Measurements from ENCODE around the gene CLDN8. TPM values are rescaled to one million over a fixed set of nuclear protein-coding genes. Genes with fewer than 3 reads are reported as not detected.

Gene CLDN8
- total RNA-seq, 1 donor from 2014 or later, result not detected

DNA sequence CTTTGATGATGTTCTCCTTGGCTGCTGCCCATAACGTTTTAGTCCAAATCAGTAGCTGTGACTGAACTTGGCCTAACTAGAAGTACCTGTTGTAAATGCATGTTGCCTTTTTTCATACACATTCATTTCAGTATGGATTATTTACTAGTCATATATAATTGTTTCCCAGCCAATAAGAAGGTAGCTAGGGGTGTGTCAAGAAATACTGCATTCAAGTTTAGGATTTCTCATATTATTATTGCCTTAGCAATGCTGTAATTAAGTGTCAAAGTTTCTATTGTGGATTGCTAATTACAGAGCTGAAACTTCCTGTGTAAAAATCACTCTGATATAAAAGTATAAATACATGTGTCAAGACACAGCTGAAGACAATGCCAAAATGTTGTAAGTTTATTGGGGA, 49.2 kb downstream of the CLDN8 start, which contains the start of gene CLDN17:
CLDN17 (minus strand) TSS at position 101 of the 400 bp plus-strand sequence. CDS start 188 bp downstream, outside the sequence.
- Mint-ChIP-seq H3K27ac (ENCODE audit: unreplicated experiment) (no peak within 1 kb of the TSS), H3K36me3 (ENCODE audit: unreplicated experiment) (no peaks in the 10 kb centered on the region), H3K4me3 (ENCODE audit: unreplicated experiment) (no peak within 1 kb of the TSS), H3K9me3 (ENCODE audit: unreplicated experiment) (no peaks in the 10 kb centered on the region), H3K4me1 (ENCODE audit: low read depth, unreplicated experiment) (no peaks in the 10 kb centered on the region), H3K27me3 (ENCODE audit: unreplicated experiment) (peaks cover 1% of the 10 kb centered on the region)
- TF ChIP-seq, protein P1, sequence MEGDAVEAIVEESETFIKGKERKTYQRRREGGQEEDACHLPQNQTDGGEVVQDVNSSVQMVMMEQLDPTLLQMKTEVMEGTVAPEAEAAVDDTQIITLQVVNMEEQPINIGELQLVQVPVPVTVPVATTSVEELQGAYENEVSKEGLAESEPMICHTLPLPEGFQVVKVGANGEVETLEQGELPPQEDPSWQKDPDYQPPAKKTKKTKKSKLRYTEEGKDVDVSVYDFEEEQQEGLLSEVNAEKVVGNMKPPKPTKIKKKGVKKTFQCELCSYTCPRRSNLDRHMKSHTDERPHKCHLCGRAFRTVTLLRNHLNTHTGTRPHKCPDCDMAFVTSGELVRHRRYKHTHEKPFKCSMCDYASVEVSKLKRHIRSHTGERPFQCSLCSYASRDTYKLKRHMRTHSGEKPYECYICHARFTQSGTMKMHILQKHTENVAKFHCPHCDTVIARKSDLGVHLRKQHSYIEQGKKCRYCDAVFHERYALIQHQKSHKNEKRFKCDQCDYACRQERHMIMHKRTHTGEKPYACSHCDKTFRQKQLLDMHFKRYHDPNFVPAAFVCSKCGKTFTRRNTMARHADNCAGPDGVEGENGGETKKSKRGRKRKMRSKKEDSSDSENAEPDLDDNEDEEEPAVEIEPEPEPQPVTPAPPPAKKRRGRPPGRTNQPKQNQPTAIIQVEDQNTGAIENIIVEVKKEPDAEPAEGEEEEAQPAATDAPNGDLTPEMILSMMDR (IDR thresholded peaks at IDR 0.05; ENCODE audit: partially characterized antibody, unreplicated experiment), result no peak
- DNase-seq, result no peak

DNA sequence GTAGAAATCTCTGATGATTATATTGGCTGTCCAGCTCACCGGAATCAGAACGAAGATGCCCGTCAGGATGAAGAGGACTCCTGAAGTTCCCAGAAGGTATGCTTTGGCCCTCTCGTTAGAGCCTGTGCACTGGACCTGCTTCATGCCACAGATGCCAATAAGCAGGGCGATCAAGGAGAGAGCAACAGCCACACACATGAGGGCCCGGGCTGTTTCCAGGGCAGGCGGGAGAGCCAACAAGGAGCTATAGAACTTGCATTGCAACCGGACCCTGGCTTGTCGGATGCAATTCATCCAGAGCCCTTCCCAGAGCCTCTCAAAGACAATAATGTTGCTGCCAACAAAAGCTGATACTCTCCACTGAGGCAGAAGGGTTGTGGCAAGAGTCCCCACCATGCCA, 49.7 kb downstream of the CLDN8 start:
- Mint-ChIP-seq H3K9me3 (ENCODE audit: unreplicated experiment) (no peaks in the 10 kb centered on the region), H3K27ac (ENCODE audit: unreplicated experiment) (no peak overlapping the region), H3K36me3 (ENCODE audit: unreplicated experiment) (no peaks in the 10 kb centered on the region), H3K27me3 (ENCODE audit: unreplicated experiment) (peaks cover under 1% of the 10 kb centered on the region), H3K4me1 (ENCODE audit: low read depth, unreplicated experiment) (no peaks in the 10 kb centered on the region), H3K4me3 (ENCODE audit: unreplicated experiment) (no peak overlapping the region)
- TF ChIP-seq, protein P1 (IDR thresholded peaks at IDR 0.05; ENCODE audit: partially characterized antibody, unreplicated experiment), result no peak
- DNase-seq, result no peak

DNA sequence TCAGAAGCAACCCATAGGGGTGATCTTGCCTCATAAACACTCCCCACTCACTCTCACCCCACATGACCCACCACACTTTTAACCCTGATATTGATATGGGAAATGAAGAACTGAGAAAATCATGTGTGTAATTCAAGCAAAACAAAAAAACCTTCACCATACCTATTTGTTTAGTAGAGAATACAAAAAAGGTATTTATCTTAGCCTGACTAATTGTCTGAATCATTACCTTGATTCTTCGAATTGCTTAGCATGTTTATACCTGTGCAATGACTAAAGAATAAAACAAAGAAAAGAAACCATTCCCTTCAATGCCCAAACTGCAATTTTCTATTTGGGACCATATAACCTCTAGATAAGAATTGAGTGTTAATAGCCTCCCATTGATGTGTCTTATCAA, 51.1 kb downstream of the CLDN8 start:
- DNase-seq, result no peak
- TF ChIP-seq, protein P1 (IDR thresholded peaks at IDR 0.05; ENCODE audit: partially characterized antibody, unreplicated experiment), result no peak

More for the DNA sequence above, 51.1 kb downstream of the CLDN8 start:
- H3K27ac Mint-ChIP-seq (ENCODE audit: unreplicated experiment), result no peak overlapping the region
- no peaks in the 10 kb centered on the region for H3K36me3 Mint-ChIP-seq (ENCODE audit: unreplicated experiment)
- H3K27me3 Mint-ChIP-seq (ENCODE audit: unreplicated experiment), result no peaks in the 10 kb centered on the region
- H3K9me3 Mint-ChIP-seq (ENCODE audit: unreplicated experiment), result no peaks in the 10 kb centered on the region
- H3K4me1 Mint-ChIP-seq (ENCODE audit: low read depth, unreplicated experiment), result no peaks in the 10 kb centered on the region
- no peak overlapping the region for H3K4me3 Mint-ChIP-seq (ENCODE audit: unreplicated experiment)

Other genes with a start within 250 kb of the CLDN8 start
- not detected for gene CLDN17, start 49.3 kb downstream of the CLDN8 start, total RNA-seq (ENCODE audit: unreplicated experiment)
- not detected for gene KRTAP24-1, start 66.9 kb upstream of the CLDN8 start, total RNA-seq (ENCODE audit: unreplicated experiment)
- not detected for gene KRTAP25-1, start 73.4 kb upstream of the CLDN8 start, total RNA-seq (ENCODE audit: unreplicated experiment)
- gene KRTAP26-1, start 104.2 kb upstream of the CLDN8 start, total RNA-seq (ENCODE audit: unreplicated experiment), result not detected
- not detected for gene KRTAP27-1, start 121.6 kb upstream of the CLDN8 start, total RNA-seq (ENCODE audit: unreplicated experiment)
- gene KRTAP23-1, start 132.5 kb upstream of the CLDN8 start, total RNA-seq (ENCODE audit: unreplicated experiment), result not detected
- gene KRTAP13-2, start 156.2 kb upstream of the CLDN8 start, total RNA-seq (ENCODE audit: unreplicated experiment), result not detected
- not detected for gene KRTAP13-1, start 179.9 kb upstream of the CLDN8 start, total RNA-seq (ENCODE audit: unreplicated experiment)
- gene KRTAP13-3, start 209.8 kb upstream of the CLDN8 start, total RNA-seq (ENCODE audit: unreplicated experiment), result not detected
- not detected for gene KRTAP13-4, start 214.1 kb upstream of the CLDN8 start, total RNA-seq (ENCODE audit: unreplicated experiment)
- gene KRTAP15-1, start 224.2 kb upstream of the CLDN8 start, total RNA-seq (ENCODE audit: unreplicated experiment), result not detected